Measurements from ENCODE around the gene PPP1R2.

GRCh38 chr3:195591852-195592251 lies 48.7 kb upstream of the PPP1R2 start:
- no peak for TF ChIP-seq SIN3A (IDR thresholded peaks at IDR 0.05; ENCODE audit: borderline replicate concordance, low read depth, low read length)
- no peak for TF ChIP-seq ZNF629 (CRISPR knock-in tag; conservative IDR thresholded peaks at IDR 0.05)
- TF ChIP-seq RAD21 (CRISPR knock-in tag; IDR thresholded peaks at IDR 0.05) = no peak
- no peak for TF ChIP-seq PPARG (CRISPR knock-in tag; conservative IDR thresholded peaks at IDR 0.05)
- no peak for TF ChIP-seq ZNF24 (IDR thresholded peaks at IDR 0.05)
- no peak for TF ChIP-seq ARID2 (CRISPR knock-in tag; IDR thresholded peaks at IDR 0.05; ENCODE audit: borderline replicate concordance)
- no peak for TF ChIP-seq ZBTB21 (CRISPR knock-in tag; IDR thresholded peaks at IDR 0.05)
- no peak for TF ChIP-seq ZBTB44 (CRISPR knock-in tag; IDR thresholded peaks at IDR 0.05)
- TF ChIP-seq POLR2A (IDR thresholded peaks at IDR 0.05; ENCODE audit: insufficient read depth in 1 of 2, low read depth in 2 of 2, low read length in 2 of 2) = no peak
- TF ChIP-seq TERF1 (CRISPR knock-in tag; IDR thresholded peaks at IDR 0.05) = no peak
- TF ChIP-seq HNF1B (CRISPR knock-in tag; IDR thresholded peaks at IDR 0.05) = no peak
- no peak for TF ChIP-seq CTCF (CRISPR knock-in tag; IDR thresholded peaks at IDR 0.05)
- TF ChIP-seq PHF20 (CRISPR knock-in tag; IDR thresholded peaks at IDR 0.05) = no peak
- no peak for TF ChIP-seq CREM (IDR thresholded peaks at IDR 0.05)
- no peak for TF ChIP-seq CREM (CRISPR knock-in tag; IDR thresholded peaks at IDR 0.05)
